Measurements from ENCODE around the gene POC1A. TPM values are rescaled to one million over a fixed set of nuclear protein-coding genes. Genes with fewer than 3 reads are reported as not detected.

The POC1A gene
- polyA plus RNA-seq, 1 of the 3 experiments (the other 2 are of a cell fraction) = 11.7 TPM

DNA sequence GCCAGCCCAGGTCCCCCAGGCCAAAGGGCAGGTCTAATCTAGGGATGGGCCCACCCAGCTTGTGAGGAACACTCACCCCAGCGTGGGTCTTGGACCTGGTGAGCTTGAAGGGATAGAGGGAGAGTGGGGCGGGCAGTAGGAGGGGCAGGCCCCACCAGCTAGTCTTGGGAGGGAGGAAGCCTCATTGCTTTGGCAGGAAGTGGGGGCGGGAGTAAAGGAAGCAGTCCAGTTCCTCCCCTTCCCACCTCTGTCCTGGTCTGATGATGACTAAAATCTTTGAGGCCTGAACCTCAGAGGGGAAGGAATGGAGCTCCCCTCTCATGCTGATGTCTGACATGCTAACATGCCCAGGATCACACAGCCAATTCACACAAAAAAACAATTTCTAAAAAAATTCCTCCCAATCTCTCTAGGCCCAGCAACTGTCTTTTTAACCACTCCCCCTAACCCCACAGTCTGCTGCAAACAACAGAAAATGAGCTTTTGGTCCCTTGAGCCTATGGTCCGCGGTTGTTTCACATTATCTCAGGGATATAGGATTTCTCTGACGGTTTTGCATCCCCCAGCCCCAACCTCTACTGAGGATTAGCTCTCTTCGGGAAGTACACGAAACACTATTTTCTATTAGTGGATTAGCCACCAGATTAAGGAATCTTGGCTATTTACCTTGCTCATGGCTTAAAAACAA, 67.1 kb downstream of the POC1A start:
- POLR2A ChIA-PET = interaction anchor here (0.6 kb wide), 1 partner anchor 33 kb away, joined by 3 read pairs; no protein-coding TSS in a partner anchor
- CTCF ChIA-PET = interaction anchor here (0.9 to 3.1 kb wide), 5 partner anchors 31 to 85 kb away, joined by 3 to 21 read pairs (median 4); no protein-coding TSS in a partner anchor

GRCh38 chr3:52086461-52086860, 67.8 kb downstream of the POC1A start:
- H3K4me3 ChIP-seq (ENCODE audit: low read depth in 2 of 2, low read length in 1 of 2) = no peak overlapping the region
- no peaks in the 10 kb centered on the region for H3K9me3 ChIP-seq
- TF ChIP-seq FOXM1 (IDR thresholded peaks at IDR 0.05; ENCODE audit: low read depth) (no peak), IRF3 (IDR thresholded peaks at IDR 0.05; ENCODE audit: low read depth, low read length) (no peak), TCF12 (IDR thresholded peaks at IDR 0.05) (no peak)
- H3K79me2 ChIP-seq (ENCODE audit: insufficient read depth) = no peaks in the 10 kb centered on the region; the same call in 1 of the 2 replicates
- H3K9ac ChIP-seq = no peak overlapping the region
- H2AFZ ChIP-seq (ENCODE audit: low read depth) = no peak overlapping the region
- H4K20me1 ChIP-seq (ENCODE audit: insufficient read depth) = no peaks in the 10 kb centered on the region
- DNase-seq = no peak
- no peaks in the 10 kb centered on the region for H3K9me2 ChIP-seq
- no peaks in the 10 kb centered on the region for H3K36me3 ChIP-seq (replicated peaks in 1 of 2; ENCODE audit: control insufficient read depth in 1 of 2, insufficient read depth in 2 of 2, low read length in 1 of 2)
- H3K27me3 ChIP-seq (ENCODE audit: insufficient read depth) = no peaks in the 10 kb centered on the region
- POLR2A ChIA-PET = interaction anchor here (0.6 to 1.0 kb wide), 2 partner anchors 34 kb away, joined by 3 read pairs; no protein-coding TSS in a partner anchor
- 97% methylated on average over 6 of the region's 6 CpGs for WGBS (ENCODE audit: low lambda C conversion rate)
- H3K27ac ChIP-seq (ENCODE audit: low read depth in 2 of 2, low read length in 1 of 2) = no peak overlapping the region; a peak in 1 of 4 replicates
- no peak overlapping the region for H3K4me2 ChIP-seq
- CTCF ChIA-PET = interaction anchor here (1.0 to 3.1 kb wide), 4 partner anchors 32 to 84 kb away, joined by 3 to 21 read pairs (median 5); no protein-coding TSS in a partner anchor
- peaks cover 20 to 38% of the 10 kb centered on the region in 2 experiments for H3K4me1 ChIP-seq (ENCODE audit: control insufficient read depth in 1 of 2, insufficient read depth in 2 of 2, low read depth in 1 of 2, low read length in 1 of 2)
- H3F3A ChIP-seq (replicated peaks; ENCODE audit: insufficient read depth) = peaks cover 12% of the 10 kb centered on the region

More for the DNA sequence above, 67.1 kb downstream of the POC1A start:
- H3F3A ChIP-seq (replicated peaks; ENCODE audit: insufficient read depth) = peaks cover 12% of the 10 kb centered on the region
- 97% methylated on average over 8 of the region's 8 CpGs for WGBS (ENCODE audit: low lambda C conversion rate)
- no peak overlapping the region; a peak in 1 of 4 replicates for H3K27ac ChIP-seq (ENCODE audit: low read depth in 2 of 2, low read length in 1 of 2)
- H3K27me3 ChIP-seq (ENCODE audit: insufficient read depth) = no peaks in the 10 kb centered on the region
- H3K36me3 ChIP-seq (replicated peaks in 1 of 2; ENCODE audit: control insufficient read depth in 1 of 2, insufficient read depth in 2 of 2, low read length in 1 of 2) = no peaks in the 10 kb centered on the region
- H3K9me2 ChIP-seq = no peaks in the 10 kb centered on the region
- no peak for DNase-seq
- peaks cover 20 to 45% of the 10 kb centered on the region in 2 experiments for H3K4me1 ChIP-seq (ENCODE audit: control insufficient read depth in 1 of 2, insufficient read depth in 2 of 2, low read depth in 1 of 2, low read length in 1 of 2)
- no peak for TF ChIP-seq FOXM1 (IDR thresholded peaks at IDR 0.05; ENCODE audit: low read depth)
- TF ChIP-seq RCOR1 (IDR thresholded peaks at IDR 0.05; ENCODE audit: low read length) = no peak
- no peak for TF ChIP-seq MEF2A (IDR thresholded peaks at IDR 0.05; ENCODE audit: borderline replicate concordance, low read depth)
- TF ChIP-seq NRF1 (IDR thresholded peaks at IDR 0.05; ENCODE audit: low read depth, low read length) = no peak
- TF ChIP-seq IRF3 (IDR thresholded peaks at IDR 0.05; ENCODE audit: low read depth, low read length) = no peak
- no peak for TF ChIP-seq POLR2AphosphoS5 (IDR thresholded peaks at IDR 0.05; ENCODE audit: low read depth, low read length)
- TF ChIP-seq GATA2 (CRISPR knock-in tag; IDR thresholded peaks at IDR 0.05) = no peak
- no peak for TF ChIP-seq EZH2phosphoT487 (IDR thresholded peaks at IDR 0.05; ENCODE audit: borderline replicate concordance, low read depth)
- no peak for TF ChIP-seq SIN3A (IDR thresholded peaks at IDR 0.05; ENCODE audit: borderline replicate concordance, low read depth, low read length)
- TF ChIP-seq GABPA (IDR thresholded peaks at IDR 0.05; ENCODE audit: low read depth) = no peak
- no peak for TF ChIP-seq EP300 (IDR thresholded peaks at IDR 0.05; ENCODE audit: borderline replicate concordance in 1 of 2, low read depth in 1 of 2, low read length in 1 of 2)
- TF ChIP-seq RXRA (IDR thresholded peaks at IDR 0.05; ENCODE audit: borderline replicate concordance, low read depth) = no peak
- no peak for TF ChIP-seq SMC3 (IDR thresholded peaks at IDR 0.05; ENCODE audit: low read depth, low read length)
- TF ChIP-seq FOXJ3 (CRISPR knock-in tag; IDR thresholded peaks at IDR 0.05) = no peak
- TF ChIP-seq NFIC (IDR thresholded peaks at IDR 0.05; ENCODE audit: borderline replicate concordance) = no peak
- TF ChIP-seq USF1 (IDR thresholded peaks at IDR 0.05; ENCODE audit: borderline replicate concordance, low read depth) = no peak
- no peak for TF ChIP-seq MXI1 (IDR thresholded peaks at IDR 0.05; ENCODE audit: low read depth, low read length)
- no peak for TF ChIP-seq ELF1 (IDR thresholded peaks at IDR 0.05)
- TF ChIP-seq RFX5 (IDR thresholded peaks at IDR 0.05; ENCODE audit: low read length) = no peak
- TF ChIP-seq TEAD4 (IDR thresholded peaks at IDR 0.05; ENCODE audit: borderline replicate concordance, insufficient read depth) = no peak
- no peak overlapping the region for H2AFZ ChIP-seq (ENCODE audit: low read depth)
- H4K20me1 ChIP-seq (ENCODE audit: insufficient read depth) = no peaks in the 10 kb centered on the region
- no peaks in the 10 kb centered on the region; the same call in 1 of the 2 replicates for H3K79me2 ChIP-seq (ENCODE audit: insufficient read depth)
- no peak overlapping the region for H3K4me3 ChIP-seq (ENCODE audit: low read depth in 2 of 2, low read length in 1 of 2)
- no peak overlapping the region for H3K9ac ChIP-seq
- no peak overlapping the region for H3K4me2 ChIP-seq
- H3K9me3 ChIP-seq = no peaks in the 10 kb centered on the region
